Retinal pigment epithelial cell (primary cell): ENCODE measurements around the gene PAPOLB.

Source experiments
- DNase-seq: peaks from one replicate; pipeline ENCODE4 v3.0.0-alpha.2; 2010; ENCODE audit warnings: low read depth
- H3K4me3 ChIP-seq: 2 replicates; pipeline ENCODE4 v1.5.1; 2011; ENCODE audit warnings: mild to moderate bottlenecking, low read length, control low read depth, moderate library complexity
- CTCF ChIP-seq: conservative IDR thresholded peaks from 2 replicates; pipeline ENCODE4 v1.5.1; 2011; ENCODE audit warnings: low read depth, low read length, control low read depth, inconsistent platforms

The PAPOLB gene

GRCh38 chr7:4861673-4862072 is at the start of gene PAPOLB:
TSS of gene PAPOLB (minus strand) at chr7:4862030. CDS start at chr7:4861810, 220 bp downstream.
- DNase-seq, result no peak
- H3K4me3 ChIP-seq, result peak within 1 kb of the TSS; percentile 48
- TF ChIP-seq CTCF, result no peak

GRCh38 chr7:4911111-4911828 is 49.4 kb upstream of the PAPOLB start:
- no peak overlapping the region for H3K4me3 ChIP-seq
- TF ChIP-seq CTCF, result no peak
- DNase-seq, result no peak

- no peak for DNase-seq
- no peak for TF ChIP-seq CTCF
- H3K4me3 ChIP-seq, result no peak overlapping the region
Observed at GRCh38 chr7:4906682-4907081, 44.9 kb upstream of the PAPOLB start.

- DNase-seq, result no peak
- H3K4me3 ChIP-seq, result no peak overlapping the region
- no peak for TF ChIP-seq CTCF
Observed at GRCh38 chr7:4905171-4905570, 43.3 kb upstream of the PAPOLB start.

- no peak for DNase-seq
- no peak for TF ChIP-seq CTCF
- H3K4me3 ChIP-seq, result no peak overlapping the region
Observed at GRCh38 chr7:4904346-4904745, 42.5 kb upstream of the PAPOLB start.

- DNase-seq, result no peak
- no peak overlapping the region for H3K4me3 ChIP-seq
Observed at GRCh38 chr7:4895766-4896165, 33.9 kb upstream of the PAPOLB start.

More at GRCh38 chr7:4895766-4896165, 33.9 kb upstream of the PAPOLB start:
- TF ChIP-seq CTCF, result no peak
